HG02884 (cell line): ENCODE data around the gene TTLL12.

Experiments
- ATAC-seq: cut with Tn5 transposase; IDR thresholded peaks from one replicate; pipeline ENCODE4 v1.9.1; 2021; ENCODE audit warnings: mild to moderate bottlenecking, moderate library complexity; ENCODE audit not compliant: unreplicated experiment

Gene TTLL12

GRCh38 chr22:43174941-43175531, 11.9 kb downstream of the TTLL12 start:
- no peak for ATAC-seq

DNA sequence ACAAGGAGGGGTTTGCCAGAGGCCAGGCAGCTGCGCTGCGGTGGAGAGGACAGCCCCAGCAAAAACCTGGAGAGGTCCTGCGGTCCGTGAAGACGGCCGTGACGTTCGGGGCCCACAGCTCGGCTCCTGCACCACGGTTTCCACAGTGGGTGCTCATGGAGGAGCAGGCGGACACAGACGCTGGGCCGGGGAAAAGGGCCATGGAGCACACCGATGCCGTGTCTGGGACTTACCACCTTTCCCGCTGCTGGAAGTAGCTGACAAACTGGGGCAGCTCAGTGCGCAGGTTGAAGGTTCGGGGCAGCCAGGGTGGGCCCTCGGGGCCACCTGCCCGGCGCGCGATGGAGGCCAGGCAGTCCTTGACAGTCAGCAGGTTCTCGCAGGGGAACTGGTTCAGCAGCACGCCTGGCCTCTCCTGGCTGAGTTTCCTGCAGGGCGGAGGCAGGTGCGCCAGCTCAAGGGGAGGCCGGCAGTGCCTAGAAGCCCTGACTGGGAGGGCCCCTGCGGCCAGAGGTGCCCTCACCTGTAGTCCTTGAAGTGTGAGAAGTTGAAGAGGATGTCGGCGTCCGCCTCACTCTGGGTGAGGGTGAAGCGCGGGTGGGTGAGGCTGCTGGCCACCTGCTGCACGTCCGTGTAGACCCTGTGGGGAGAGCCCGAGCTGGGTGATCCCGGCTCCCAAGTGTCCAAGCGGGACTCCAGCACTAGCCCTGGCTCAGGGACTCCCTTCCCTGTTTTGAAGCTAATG, 12.8 kb downstream of the TTLL12 start:
- no peak for ATAC-seq

- no peak for ATAC-seq
Observed at GRCh38 chr22:43173566-43173965, 13.4 kb downstream of the TTLL12 start.

DNA sequence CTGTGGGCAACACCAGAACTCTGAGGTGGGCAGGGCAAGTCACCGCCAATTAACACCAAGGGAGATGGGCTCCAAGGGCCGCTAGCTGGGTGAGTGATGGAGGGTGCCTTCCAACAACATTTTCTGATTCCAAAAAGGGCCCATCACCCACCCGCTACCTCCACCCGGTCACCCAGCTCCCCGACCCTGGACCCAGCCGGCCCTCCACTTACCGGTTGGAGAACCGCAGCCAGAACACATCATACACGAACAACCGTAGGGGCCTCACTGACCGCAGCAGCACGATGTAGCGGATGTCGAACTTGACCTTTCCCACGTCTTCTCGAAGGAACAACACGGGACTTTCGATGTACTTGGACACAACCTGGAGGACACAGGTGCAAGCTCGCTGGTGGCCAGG, 14.7 kb downstream of the TTLL12 start:
- no peak for ATAC-seq

DNA sequence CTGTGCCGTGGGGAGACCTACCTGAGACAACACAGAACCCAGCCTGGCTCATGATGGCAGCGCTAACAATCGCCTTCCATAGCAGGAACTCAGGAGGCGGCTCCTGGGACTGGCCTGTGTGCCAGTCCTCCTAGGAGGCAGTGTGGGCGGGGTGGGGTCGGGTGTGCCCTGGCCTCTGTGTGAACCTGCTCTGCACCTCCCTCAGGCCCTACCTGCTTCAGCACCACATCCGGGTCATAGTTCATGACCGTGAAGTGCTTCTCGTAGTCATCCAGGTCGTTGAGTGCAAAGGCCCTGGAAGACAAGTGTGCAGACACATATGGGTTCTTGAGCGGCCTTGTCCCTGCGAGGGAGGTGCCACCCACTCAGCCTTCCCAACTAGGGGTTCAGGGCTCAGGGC, 15.3 kb downstream of the TTLL12 start:
- ATAC-seq, result no peak

GRCh38 chr22:43171019-43171491, 15.9 kb downstream of the TTLL12 start:
- no peak for ATAC-seq

- no peak for ATAC-seq
Observed at GRCh38 chr22:43170131-43170480, 16.8 kb downstream of the TTLL12 start.

- ATAC-seq, result no peak
Observed at GRCh38 chr22:43169310-43170130, 17.4 kb downstream of the TTLL12 start.

- no peak for ATAC-seq
Observed at GRCh38 chr22:43168471-43169309, 18.2 kb downstream of the TTLL12 start.

DNA sequence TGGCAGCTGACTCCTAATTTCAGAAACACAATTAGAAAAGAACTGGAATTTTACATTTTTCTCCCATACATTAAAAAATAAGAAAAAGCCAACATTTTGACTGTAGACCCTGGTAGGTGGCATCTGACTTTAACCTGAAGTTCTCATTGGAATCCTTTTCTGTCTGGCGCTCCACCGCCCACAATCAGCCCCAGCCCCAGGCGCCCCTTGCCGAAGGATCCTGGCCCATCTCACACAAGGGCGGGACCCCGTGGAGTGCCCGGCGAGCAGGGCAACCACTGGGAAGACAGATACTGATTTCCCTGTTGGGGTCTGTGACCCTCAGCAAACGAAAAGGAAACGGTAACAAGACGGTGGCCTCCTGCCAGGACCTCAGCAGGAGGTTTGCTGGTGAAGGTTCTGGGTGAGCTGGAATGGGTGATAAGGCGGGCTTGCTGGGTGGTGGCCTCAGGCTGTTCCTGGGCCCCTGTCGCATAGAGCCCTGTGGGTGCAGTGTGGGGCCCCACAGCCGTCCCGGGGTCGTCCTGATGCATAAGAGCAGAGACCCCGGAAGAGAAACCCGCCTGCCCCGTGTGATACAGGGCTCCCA, 19.8 kb downstream of the TTLL12 start:
- ATAC-seq, result no peak

- ATAC-seq, result no peak
Observed at GRCh38 chr22:43166132-43166930, 20.6 kb downstream of the TTLL12 start.

GRCh38 chr22:43164636-43165035, 22.3 kb downstream of the TTLL12 start:
- no peak for ATAC-seq

- no peak for ATAC-seq
Observed at GRCh38 chr22:43163241-43163795, 23.6 kb downstream of the TTLL12 start.

DNA sequence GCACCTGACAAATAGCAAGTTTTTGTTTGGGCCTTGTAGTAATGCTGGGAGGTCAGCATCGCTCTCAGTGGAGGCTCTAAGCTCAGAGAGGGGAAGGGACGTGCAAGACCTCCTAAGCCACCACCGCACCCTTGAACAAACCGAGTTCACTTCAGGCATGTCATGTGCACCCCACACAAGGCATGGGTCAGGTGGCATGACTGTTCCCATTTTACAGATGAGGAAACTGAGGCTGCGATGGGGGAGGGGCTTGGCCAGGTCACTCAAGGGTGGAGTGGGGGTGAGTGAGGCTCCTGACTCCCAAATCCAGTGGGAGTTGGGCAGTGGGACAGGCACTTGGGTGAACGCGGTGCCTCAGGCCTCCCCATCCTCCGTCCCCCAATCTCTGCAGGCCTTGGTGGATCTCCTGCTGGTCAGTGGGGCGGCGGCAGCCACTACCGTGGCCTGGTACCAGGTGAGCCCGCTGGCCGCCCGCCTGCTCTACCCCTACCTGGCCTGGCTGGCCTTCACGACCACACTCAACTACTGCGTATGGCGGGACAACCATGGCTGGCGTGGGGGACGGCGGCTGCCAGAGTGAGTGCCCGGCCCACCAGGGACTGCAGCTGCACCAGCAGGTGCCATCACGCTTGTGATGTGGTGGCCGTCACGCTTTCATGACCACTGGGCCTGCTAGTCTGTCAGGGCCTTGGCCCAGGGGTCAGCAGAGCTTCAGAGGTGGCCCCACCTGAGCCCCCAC, 24.4 kb downstream of the TTLL12 start:
- no peak for ATAC-seq

DNA sequence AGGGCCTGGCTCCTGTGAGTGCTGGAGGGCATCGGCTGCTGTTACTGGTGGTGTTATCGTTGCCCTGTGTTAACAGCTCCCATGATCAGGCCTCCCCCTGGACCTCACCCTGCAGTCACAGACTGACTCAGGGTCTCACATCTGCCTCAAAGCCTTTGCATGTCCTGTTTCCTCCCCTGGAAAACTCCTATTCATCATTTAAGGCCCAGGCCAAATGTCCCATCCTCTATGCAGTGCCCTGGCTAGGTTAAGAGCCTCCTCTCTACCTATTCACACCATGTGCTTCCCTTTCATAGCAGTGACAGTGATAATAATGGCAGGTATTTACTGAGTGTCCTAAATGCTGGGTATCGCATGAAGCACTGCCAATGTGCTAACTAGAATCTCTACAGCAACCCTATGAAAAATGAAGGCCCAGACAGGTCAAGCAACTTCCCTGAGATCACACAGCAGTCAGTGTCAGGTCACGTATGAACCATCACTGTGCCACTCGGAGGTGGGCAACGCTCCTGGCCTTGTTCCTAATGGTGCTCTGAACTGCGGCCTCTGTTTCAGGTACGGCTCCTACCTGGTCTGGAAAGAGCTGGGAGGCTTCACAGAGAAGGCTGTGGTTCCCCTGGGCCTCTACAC, 26.3 kb downstream of the TTLL12 start:
- ATAC-seq, result no peak

GRCh38 chr22:43159484-43160178, 27.3 kb downstream of the TTLL12 start:
- no peak for ATAC-seq

DNA sequence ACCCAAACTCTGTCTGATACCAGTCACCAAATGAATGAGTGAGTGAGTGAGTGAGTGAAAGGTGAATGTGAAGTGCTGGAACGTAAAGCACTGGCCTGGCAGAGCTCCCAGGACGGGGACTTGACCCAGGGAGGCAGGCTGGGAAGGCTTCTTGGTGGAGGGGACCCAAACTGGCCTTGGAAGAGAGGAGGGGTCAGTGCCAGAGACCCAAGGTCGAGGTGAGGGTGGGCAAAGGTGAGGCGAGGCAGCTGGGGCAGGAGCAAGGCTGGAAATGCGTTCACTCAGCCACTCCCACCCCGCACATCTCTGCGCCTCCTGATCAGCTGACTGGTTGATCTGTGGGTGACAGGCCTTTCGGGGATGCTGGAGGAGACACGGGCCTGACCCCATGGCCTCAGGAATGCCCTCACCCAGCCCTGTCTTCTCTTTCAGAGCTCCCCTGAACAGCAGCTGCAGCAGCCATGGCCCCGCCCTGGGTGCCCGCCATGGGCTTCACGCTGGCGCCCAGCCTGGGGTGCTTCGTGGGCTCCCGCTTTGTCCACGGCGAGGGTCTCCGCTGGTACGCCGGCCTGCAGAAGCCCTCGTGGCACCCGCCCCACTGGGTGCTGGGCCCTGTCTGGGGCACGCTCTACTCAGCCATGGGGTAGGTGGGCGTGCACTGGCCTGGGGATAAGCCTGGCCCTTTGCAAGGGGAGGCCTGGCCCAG, 28.0 kb downstream of the TTLL12 start:
- no peak for ATAC-seq
